Immature natural killer cell (primary cell): Measurements from ENCODE around the gene ABCG5. TPM values are rescaled to one million over a fixed set of nuclear protein-coding genes. Genes with fewer than 3 reads are reported as not detected.

Experiments used
- DNase-seq, 3 donors: peaks; one replicate each; pipeline ENCODE4 v3.0.0; 2022; ENCODE audit warnings: mixed read lengths in 1 of 3
- H3K27ac Mint-ChIP-seq, 6 donors: one replicate each; pipeline ENCODE4 v1.8.0; 2020; ENCODE audit warnings: mixed read lengths in 6 of 6, mild to moderate bottlenecking in 5 of 6, inconsistent platforms in 4 of 6, moderate library complexity in 3 of 6
- H3K27me3 Mint-ChIP-seq, 3 donors: one replicate each; pipeline ENCODE4 v1.8.0; 2020 to 2021; ENCODE audit warnings: low read depth in 3 of 3, mild to moderate bottlenecking in 3 of 3, mixed read lengths in 3 of 3, moderate library complexity in 3 of 3, inconsistent platforms in 1 of 3
- H3K36me3 Mint-ChIP-seq, 3 donors: one replicate each; pipeline ENCODE4 v1.8.0; 2020; ENCODE audit warnings: mixed read lengths in 3 of 3, inconsistent platforms in 2 of 3, mild to moderate bottlenecking in 2 of 3
- H3K4me1 Mint-ChIP-seq, 2 donors: one replicate each; pipeline ENCODE4 v1.8.0; 2020; ENCODE audit warnings: inconsistent platforms in 2 of 2, mild to moderate bottlenecking in 2 of 2, mixed read lengths in 2 of 2, moderate library complexity in 1 of 2
- H3K4me3 Mint-ChIP-seq, 5 donors: one replicate each; pipeline ENCODE4 v1.8.0; 2020; ENCODE audit warnings: mild to moderate bottlenecking in 5 of 5, mixed read lengths in 5 of 5, inconsistent platforms in 3 of 5, moderate library complexity in 3 of 5
- H3K9me3 Mint-ChIP-seq, 6 donors: one replicate each; pipeline ENCODE4 v1.8.0; 2020; ENCODE audit warnings: mild to moderate bottlenecking in 6 of 6, mixed read lengths in 6 of 6, inconsistent platforms in 4 of 6, moderate library complexity in 3 of 6
- polyA plus RNA-seq, 3 donors: library from polyadenylated mRNA; unstranded; fragments of 300-500 nt; fragmentation: Illumina TruSeq; gene quantifications; one replicate each; pipeline ENCODE4 v1.2.3, GENCODE V29; 2021

The ABCG5 gene
- polyA plus RNA-seq, 3 donors from 2014 or later = not detected

- no peaks in the 10 kb centered on the region for H3K4me1 Mint-ChIP-seq
- no peak overlapping the region for H3K4me3 Mint-ChIP-seq
- peaks cover 0 to 6% (median 0%) of the 10 kb centered on the region in 3 donors for H3K27me3 Mint-ChIP-seq
- H3K9me3 Mint-ChIP-seq = no peaks in the 10 kb centered on the region
- peaks cover 0 to 6% (median 4%) of the 10 kb centered on the region in 3 donors for H3K36me3 Mint-ChIP-seq
- no peak overlapping the region for H3K27ac Mint-ChIP-seq
- no peak for DNase-seq
These were observed 26.6 kb downstream of the ABCG5 start for GRCh38 chr2:43812006-43812405.

GRCh38 chr2:43810888-43811287 is 27.8 kb downstream of the ABCG5 start:
- peaks cover 0 to 6% (median 0%) of the 10 kb centered on the region in 3 donors for H3K27me3 Mint-ChIP-seq
- H3K9me3 Mint-ChIP-seq = no peaks in the 10 kb centered on the region
- no peak for DNase-seq
- peaks cover 9 to 15% (median 11%) of the 10 kb centered on the region in 3 donors for H3K36me3 Mint-ChIP-seq
- no peak overlapping the region for H3K27ac Mint-ChIP-seq
- H3K4me3 Mint-ChIP-seq = no peak overlapping the region
- no peaks in the 10 kb centered on the region for H3K4me1 Mint-ChIP-seq

- no peaks in the 10 kb centered on the region for H3K4me1 Mint-ChIP-seq
- no peak for DNase-seq
- H3K4me3 Mint-ChIP-seq = no peak overlapping the region
- no peaks in the 10 kb centered on the region for H3K9me3 Mint-ChIP-seq
- peaks cover 0 to 4% (median 0%) of the 10 kb centered on the region in 3 donors for H3K27me3 Mint-ChIP-seq
- no peak overlapping the region for H3K27ac Mint-ChIP-seq
- H3K36me3 Mint-ChIP-seq = peaks cover 9 to 15% (median 11%) of the 10 kb centered on the region in 3 donors
These were observed 28.2 kb downstream of the ABCG5 start for GRCh38 chr2:43810452-43810851.

- DNase-seq = no peak
- H3K9me3 Mint-ChIP-seq = no peaks in the 10 kb centered on the region
- no peaks in the 10 kb centered on the region for H3K27me3 Mint-ChIP-seq
- no peak overlapping the region for H3K27ac Mint-ChIP-seq
- peaks cover 14 to 19% (median 15%) of the 10 kb centered on the region in 3 donors for H3K36me3 Mint-ChIP-seq
- H3K4me1 Mint-ChIP-seq = no peaks in the 10 kb centered on the region
- no peak overlapping the region for H3K4me3 Mint-ChIP-seq
These were observed 32.0 kb downstream of the ABCG5 start for GRCh38 chr2:43806719-43807031.

- H3K9me3 Mint-ChIP-seq = no peaks in the 10 kb centered on the region
- peaks cover 11 to 19% (median 14%) of the 10 kb centered on the region in 3 donors for H3K36me3 Mint-ChIP-seq
- DNase-seq = no peak
- H3K4me3 Mint-ChIP-seq = no peak overlapping the region
- H3K27ac Mint-ChIP-seq = no peak overlapping the region
- no peaks in the 10 kb centered on the region for H3K4me1 Mint-ChIP-seq
- H3K27me3 Mint-ChIP-seq = no peaks in the 10 kb centered on the region
These were observed 35.5 kb downstream of the ABCG5 start for GRCh38 chr2:43803113-43803512.

GRCh38 chr2:43802135-43802534 is 36.5 kb downstream of the ABCG5 start:
- Mint-ChIP-seq H3K36me3 (peaks cover 11 to 19% (median 14%) of the 10 kb centered on the region in 3 donors), H3K4me1 (no peaks in the 10 kb centered on the region), H3K27me3 (no peaks in the 10 kb centered on the region), H3K27ac (no peak overlapping the region), H3K9me3 (no peaks in the 10 kb centered on the region), H3K4me3 (no peak overlapping the region)
- no peak for DNase-seq

GRCh38 chr2:43800894-43801293 is 37.7 kb downstream of the ABCG5 start:
- Mint-ChIP-seq H3K4me3 (no peak overlapping the region), H3K36me3 (peaks cover 8 to 10% (median 9%) of the 10 kb centered on the region in 3 donors), H3K27ac (no peak overlapping the region), H3K27me3 (no peaks in the 10 kb centered on the region), H3K4me1 (no peaks in the 10 kb centered on the region), H3K9me3 (no peaks in the 10 kb centered on the region)
- DNase-seq = no peak

GRCh38 chr2:43798300-43798699 is 40.3 kb downstream of the ABCG5 start:
- H3K36me3 Mint-ChIP-seq = peaks cover 2 to 5% (median 4%) of the 10 kb centered on the region in 3 donors
- no peaks in the 10 kb centered on the region for H3K4me1 Mint-ChIP-seq
- H3K4me3 Mint-ChIP-seq = no peak overlapping the region
- H3K9me3 Mint-ChIP-seq = no peaks in the 10 kb centered on the region
- no peak for DNase-seq
- H3K27me3 Mint-ChIP-seq = no peaks in the 10 kb centered on the region
- H3K27ac Mint-ChIP-seq = no peak overlapping the region

- DNase-seq = no peak
- no peaks in the 10 kb centered on the region for H3K9me3 Mint-ChIP-seq
- H3K4me1 Mint-ChIP-seq = no peaks in the 10 kb centered on the region
- H3K36me3 Mint-ChIP-seq = peaks cover 0 to 5% (median 5%) of the 10 kb centered on the region in 3 donors
- H3K27me3 Mint-ChIP-seq = no peaks in the 10 kb centered on the region
- H3K4me3 Mint-ChIP-seq = no peak overlapping the region
- no peak overlapping the region for H3K27ac Mint-ChIP-seq
These were observed 42.4 kb downstream of the ABCG5 start for GRCh38 chr2:43796206-43796605.

- no peak for DNase-seq
- Mint-ChIP-seq H3K4me1 (no peaks in the 10 kb centered on the region), H3K9me3 (no peaks in the 10 kb centered on the region), H3K4me3 (no peak overlapping the region), H3K36me3 (peaks cover 5 to 10% (median 7%) of the 10 kb centered on the region in 3 donors), H3K27ac (no peak overlapping the region), H3K27me3 (peaks cover 0 to 3% (median 0%) of the 10 kb centered on the region in 3 donors)
These were observed 43.7 kb downstream of the ABCG5 start for GRCh38 chr2:43794956-43795355.

GRCh38 chr2:43792653-43793052 is 46.0 kb downstream of the ABCG5 start:
- Mint-ChIP-seq H3K4me1 (no peaks in the 10 kb centered on the region), H3K27me3 (peaks cover 0 to 3% (median 0%) of the 10 kb centered on the region in 3 donors), H3K36me3 (peaks cover 8 to 17% (median 10%) of the 10 kb centered on the region in 3 donors), H3K9me3 (no peaks in the 10 kb centered on the region), H3K27ac (peak overlapping the region in 1 of 6 donors; percentile 2), H3K4me3 (no peak overlapping the region)
- DNase-seq = no peak

GRCh38 chr2:43791035-43791765 is 47.4 kb downstream of the ABCG5 start:
- Mint-ChIP-seq H3K4me1 (no peaks in the 10 kb centered on the region), H3K27ac (no peak overlapping the region), H3K9me3 (no peaks in the 10 kb centered on the region), H3K4me3 (no peak overlapping the region), H3K36me3 (peaks cover 5 to 17% (median 8%) of the 10 kb centered on the region in 3 donors), H3K27me3 (peaks cover 0 to 3% (median 0%) of the 10 kb centered on the region in 3 donors)
- DNase-seq = no peak

GRCh38 chr2:43790147-43790546 is 48.5 kb downstream of the ABCG5 start:
- H3K9me3 Mint-ChIP-seq = no peaks in the 10 kb centered on the region
- H3K27me3 Mint-ChIP-seq = peaks cover 0 to 3% (median 0%) of the 10 kb centered on the region in 3 donors
- H3K4me3 Mint-ChIP-seq = no peak overlapping the region
- DNase-seq = no peak
- no peak overlapping the region for H3K27ac Mint-ChIP-seq
- peaks cover 5 to 17% (median 8%) of the 10 kb centered on the region in 3 donors for H3K36me3 Mint-ChIP-seq
- no peaks in the 10 kb centered on the region for H3K4me1 Mint-ChIP-seq

- H3K36me3 Mint-ChIP-seq = peaks cover 5 to 17% (median 8%) of the 10 kb centered on the region in 3 donors
- no peak for DNase-seq
- H3K27me3 Mint-ChIP-seq = peaks cover 0 to 3% (median 0%) of the 10 kb centered on the region in 3 donors
- H3K27ac Mint-ChIP-seq = no peak overlapping the region
- H3K4me3 Mint-ChIP-seq = no peak overlapping the region
- no peaks in the 10 kb centered on the region for H3K9me3 Mint-ChIP-seq
- H3K4me1 Mint-ChIP-seq = no peaks in the 10 kb centered on the region
These were observed 50.0 kb downstream of the ABCG5 start for GRCh38 chr2:43788646-43789045.

GRCh38 chr2:43787895-43788294 is 50.7 kb downstream of the ABCG5 start:
- DNase-seq = no peak
- Mint-ChIP-seq H3K9me3 (no peaks in the 10 kb centered on the region), H3K27me3 (peaks cover 0 to 3% (median 0%) of the 10 kb centered on the region in 3 donors)

More at GRCh38 chr2:43787895-43788294, 50.7 kb downstream of the ABCG5 start:
- Mint-ChIP-seq H3K36me3 (peaks cover 5 to 17% (median 8%) of the 10 kb centered on the region in 3 donors), H3K27ac (no peak overlapping the region), H3K4me3 (no peak overlapping the region), H3K4me1 (no peaks in the 10 kb centered on the region)
